K562 (cell line): Measurements from ENCODE around the gene CACNA1E. TPM values are rescaled to one million over a fixed set of nuclear protein-coding genes. Genes with fewer than 3 reads are reported as not detected.

Source experiments
- ATAC-seq: fragments of 200-7000 bp; cut with Tn5 transposase; 3 replicates; pipeline ENCODE4 v1.9.1; 2020; ENCODE audit warnings: moderate library complexity
- BruUV-seq: library from RNA; stranded (reverse); fragments of 400-500 nt; replicated peaks from 2 replicates; lab custom pipeline; 2021; lab: Mats Ljungman, UMichigan
- CTCF ChIA-PET: fragments of 300-600 bp; formaldehyde crosslinking; extraction: SDS; loops from one replicate; lab custom pipeline; 2021; ENCODE audit warnings: low intra/inter-chr PET ratio; lab: Yijun Ruan, JAX
- POLR2A ChIA-PET: fragments of 300-600, 350-650 bp; sonication (Branson Sonifier 250); formaldehyde crosslinking; extraction: SDS; loops from one replicate; lab custom pipeline; 2021; ENCODE audit warnings: antibody characterized with exemption, inconsistent platforms; lab: Yijun Ruan, JAX
- DNase-seq, 4 experiments: peaks; one replicate each; pipeline versions ENCODE4 v3.0.0 to v3.0.0-alpha.2; 2011 to 2018; ENCODE audit warnings: low spot score in 3 of 4, mixed read lengths in 3 of 4; ENCODE audit errors: extremely low read depth in 1 of 4
- FAIRE-seq: peaks from 2 replicates; lab custom pipeline; 2011; peaks lifted over from hg19 to GRCh38; lab: Jason Lieb, UNC
- H2AFZ ChIP-seq: 2 replicates; pipeline ENCODE4 v1.6.0; 2011; ENCODE audit warnings: low read depth, low read length, control low read depth, inconsistent platforms
- H3K27ac ChIP-seq: fragments of 200-600 bp; 3 replicates; pipeline ENCODE4 v1.8.0; 2011; ENCODE audit warnings: low read depth, mild to moderate bottlenecking, control low read depth, inconsistent platforms, low read length, moderate library complexity, mixed read lengths; ENCODE audit errors: extremely low read depth
- H3K27me3 ChIP-seq, 2 experiments: fragments of 300-600 bp in 1 of 2; 2 replicates in 1 of 2; 3 replicates in 1 of 2; pipeline versions ENCODE4 v1.6.0 to v1.8.0; 2011; ENCODE audit warnings: inconsistent platforms in 2 of 2, low read length in 2 of 2, mild to moderate bottlenecking in 1 of 2, mixed read lengths in 1 of 2, moderate library complexity in 1 of 2; ENCODE audit not compliant: control insufficient read depth in 2 of 2, insufficient read depth in 2 of 2
- H3K36me3 ChIP-seq: fragments of 300-600 bp; 3 replicates; pipeline ENCODE4 v1.8.0; 2011; ENCODE audit warnings: mild to moderate bottlenecking, low read length, inconsistent platforms; ENCODE audit not compliant: control insufficient read depth, insufficient read depth
- H3K4me1 ChIP-seq, 2 experiments: fragments of 200-600 bp in 1 of 2; replicated peaks in 1 of 2; 2 replicates in 1 of 2; 3 replicates in 1 of 2; pipeline versions ENCODE4 v1.5.1 to v1.8.0; 2011; ENCODE audit warnings: inconsistent platforms in 2 of 2, low read length in 2 of 2, mild to moderate bottlenecking in 1 of 2, mixed read lengths in 1 of 2, moderate library complexity in 1 of 2; ENCODE audit not compliant: control insufficient read depth in 2 of 2, insufficient read depth in 2 of 2
- H3K4me2 ChIP-seq: 2 replicates; pipeline ENCODE4 v1.6.1; 2011; ENCODE audit warnings: low read length, control low read depth, inconsistent platforms, mixed read lengths; ENCODE audit not compliant: insufficient read depth
- H3K4me3 ChIP-seq: fragments of 200-600 bp; sonication (generic), shearing (Covaris generic); 2 replicates; pipeline ENCODE4 v1.5.1; 2016; ENCODE audit warnings: control low read depth, inconsistent platforms
- H3K79me2 ChIP-seq: fragments of 200-600 bp; 3 replicates; pipeline ENCODE4 v1.8.0; 2011; ENCODE audit warnings: low read length, inconsistent platforms; ENCODE audit not compliant: control insufficient read depth, insufficient read depth
- H3K9ac ChIP-seq, 2 experiments: 2 replicates each; pipeline versions ENCODE4 v1.6.0 to v1.6.1; 2011; ENCODE audit warnings: low read depth in 2 of 2, low read length in 2 of 2, control low read depth in 1 of 2, inconsistent platforms in 1 of 2, mild to moderate bottlenecking in 1 of 2, mixed read lengths in 1 of 2; ENCODE audit not compliant: insufficient read depth in 1 of 2
- H3K9me1 ChIP-seq: one replicate; pipeline ENCODE4 v1.6.0; 2011; ENCODE audit warnings: inconsistent platforms, mild to moderate bottlenecking, low read length, moderate library complexity; ENCODE audit not compliant: control insufficient read depth, insufficient read depth
- H3K9me3 ChIP-seq: replicated peaks from 2 replicates; pipeline ENCODE4 v1.5.1; 2011; ENCODE audit warnings: low read depth, low read length, inconsistent platforms; ENCODE audit not compliant: control insufficient read depth, insufficient read depth
- H4K20me1 ChIP-seq: replicated peaks from 2 replicates; pipeline ENCODE4 v1.6.1; 2011; ENCODE audit warnings: low read length, inconsistent platforms, mixed read lengths; ENCODE audit not compliant: control insufficient read depth, insufficient read depth
- ARID1B ChIP-seq: fragments of 450-650 bp; IDR thresholded peaks from 2 replicates; pipeline ENCODE4 v1.6.1; 2016; ENCODE audit warnings: antibody characterized with exemption, mild to moderate bottlenecking, inconsistent platforms
- BHLHE40 ChIP-seq: IDR thresholded peaks from 2 replicates; pipeline ENCODE4 v1.6.1; 2011; ENCODE audit warnings: low read length, improper control_type of control experiment
- CEBPB ChIP-seq: fragments of 450-650 bp; IDR thresholded peaks from 2 replicates; pipeline ENCODE4 v1.6.1; 2016; ENCODE audit warnings: missing genetic modification characterization, missing compliant biosample characterization
- FIP1L1 ChIP-seq: fragments of 200-400 bp; formaldehyde crosslinking; IDR thresholded peaks from 2 replicates; pipeline ENCODE4 v1.6.1; 2018; ENCODE audit warnings: mild to moderate bottlenecking, low read depth, low read length; ENCODE audit not compliant: poor library complexity, severe bottlenecking
- MNT ChIP-seq, 2 experiments: fragments of 450-650 bp; conservative IDR thresholded peaks; 2 replicates each; pipeline ENCODE4 v1.6.1; 2017; ENCODE audit warnings: mild to moderate bottlenecking in 2 of 2, moderate library complexity in 2 of 2
- NFXL1 ChIP-seq: fragments of 450-650 bp; formaldehyde crosslinking; IDR thresholded peaks from 2 replicates; pipeline ENCODE4 v1.4.0; 2021; ENCODE audit warnings: mild to moderate bottlenecking
- PHB2 ChIP-seq: fragments of 450-650 bp; IDR thresholded peaks from 2 replicates; pipeline ENCODE4 v1.6.1; 2017; ENCODE audit warnings: low read depth
- PML ChIP-seq: IDR thresholded peaks from 2 replicates; pipeline ENCODE4 v1.6.1; 2012; ENCODE audit warnings: low read length, inconsistent platforms
- ZBTB1 ChIP-seq: sonication (generic); formaldehyde crosslinking; IDR thresholded peaks from 2 replicates; pipeline ENCODE4 v1.8.1; 2023; ENCODE audit warnings: missing genetic modification reagents, low read depth, mild to moderate bottlenecking, borderline replicate concordance
- ZBTB40 ChIP-seq, 2 experiments: fragments of 450-650 bp in 1 of 2; sonication (generic) in 1 of 2; formaldehyde crosslinking in 1 of 2; IDR thresholded peaks; 2 replicates each; pipeline versions ENCODE4 v1.7.1 to v1.9.0; 2016 to 2022; ENCODE audit warnings: inconsistent platforms in 1 of 2, mild to moderate bottlenecking in 1 of 2, missing genetic modification reagents in 1 of 2
- ZNF668 ChIP-seq: fragments of 250-450 bp; sonication (Bioruptor Pico); IDR thresholded peaks from 2 replicates; pipeline ENCODE4 v1.8.0; 2022; ENCODE audit warnings: mild to moderate bottlenecking, inconsistent platforms
- WGBS: fragments of 100-300 bp; shearing (Covaris generic); methylation state at CpG from one replicate; pipeline ENCODE4 v1.1.6; 2016; ENCODE audit warnings: low coverage, mixed read lengths; ENCODE audit not compliant: insufficient coverage; ENCODE audit errors: missing lambda C conversion rate; 5-methylcytosine and 5-hydroxymethylcytosine counted together
- in situ Hi-C: fragments of 300-500 bp; cut with MboI; formaldehyde crosslinking; loops from 4 replicates; pipeline ENCODE4 v1.15.0; 2018; ENCODE audit warnings: inconsistent platforms, mixed read lengths
- intact Hi-C: fragments of 100-400 bp; cut with micrococcal nuclease; formaldehyde crosslinking; loops from 2 replicates; pipeline ENCODE4 v1.14.2; 2022
- polyA plus RNA-seq, 8 experiments: library from polyadenylated mRNA; depleted of rRNA in 4 of 8; stranded (reverse) in 5 of 8; unstranded in 3 of 8; fragments of >200 nt; fragmentation: Nextera tagmentation in 2 of 8; fragmentation: Illumina TruSeq in 1 of 8; extraction: Ambion mirVana in 2 of 8; extraction: Trizol in 1 of 8; gene quantifications; 2 replicates each; pipeline versions ENCODE4 v1.2.1 to v1.2.3, GENCODE V29; 2011 to 2014; ENCODE audit warnings: inconsistent platforms in 1 of 8, missing spikeins in 1 of 8
- total RNA-seq, 7 experiments: library from RNA; depleted of rRNA in 6 of 7; stranded (reverse); fragments of >200 nt in 6 of 7; fragmentation: Illumina TruSeq in 2 of 7; extraction: Trizol in 2 of 7; gene quantifications; 2 replicates each; pipeline versions ENCODE4 v1.2.1 to v1.2.3, GENCODE V29; 2011 to 2021; ENCODE audit warnings: low replicate concordance in 1 of 7

CACNA1E gene
- total and polyA plus RNA-seq, 9 of the 15 experiments (the other 6 are each of a cell fraction or from before 2014, with no cell fraction given): under 0.01 to 0.04 TPM; not detected in 7

DNA sequence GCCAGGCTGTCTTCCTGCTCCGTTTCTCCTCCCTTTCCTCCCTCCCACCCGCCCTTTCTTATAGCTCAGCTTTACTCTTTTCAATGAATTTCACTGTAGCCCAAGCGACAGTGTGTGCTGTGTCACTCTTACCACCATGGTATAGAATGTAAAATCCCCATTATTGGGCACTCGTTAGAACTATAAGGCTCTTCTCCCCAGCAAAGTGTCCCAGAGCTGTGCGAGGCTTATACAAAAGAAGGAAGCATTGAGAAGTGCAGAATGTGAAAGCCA lies 192.5 kb downstream of the CACNA1E start:
- no peak overlapping the region for H2AFZ ChIP-seq
- FAIRE-seq (no peak), ATAC-seq (no peak), DNase-seq (no peak)
- 4% methylated on average over 3 of the region's 5 CpGs for WGBS
- POLR2A ChIA-PET: interaction anchor here (0.8 kb wide), 1 partner anchor 16 kb away, joined by 3 read pairs; no protein-coding TSS in a partner anchor
- CTCF ChIA-PET: no interaction called here
- H3K36me3 ChIP-seq: no peaks in the 10 kb centered on the region
- H3K9ac ChIP-seq: no peak overlapping the region
- no peaks in the 10 kb centered on the region for H3K4me1 ChIP-seq
- H4K20me1 ChIP-seq: no peaks in the 10 kb centered on the region
- H3K9me1 ChIP-seq: no peaks in the 10 kb centered on the region
- H3K79me2 ChIP-seq: no peaks in the 10 kb centered on the region
- peaks cover 0 to 12% of the 10 kb centered on the region in 2 experiments; a peak in 1 of 5 replicates for H3K27me3 ChIP-seq
- no peak overlapping the region for H3K27ac ChIP-seq
- no peak overlapping the region for H3K4me2 ChIP-seq
- no TSS peak for BruUV-seq
- intact Hi-C loops: loop anchor here (2.0 kb wide), 1 partner anchor 261 kb away; no protein-coding TSS in a partner anchor
- no peaks in the 10 kb centered on the region for H3K9me3 ChIP-seq
- in situ Hi-C loops: no loop called here
- no peak overlapping the region for H3K4me3 ChIP-seq
- no peak for TF ChIP-seq NFXL1 (CRISPR knock-in tag)
- TF ChIP-seq FIP1L1: no peak
- no peak for TF ChIP-seq CEBPB (tag)
- no peak for TF ChIP-seq PML
- no peak for TF ChIP-seq ZNF668 (CRISPR knock-in tag)
- no peak for TF ChIP-seq ZBTB40 (IDR thresholded peaks at IDR 0.05)
- TF ChIP-seq ZBTB40 (CRISPR knock-in tag; IDR thresholded peaks at IDR 0.05): no peak
- TF ChIP-seq ZBTB1 (CRISPR knock-in tag): no peak
- TF ChIP-seq ARID1B: no peak
- no peak for TF ChIP-seq PHB2
- no peak for TF ChIP-seq BHLHE40
- no peak for TF ChIP-seq MNT (conservative IDR thresholded peaks at IDR 0.05)
